Stomach (tissue), 9 donors: ENCODE data around the gene PWWP2B. TPM values are rescaled to one million over a fixed set of nuclear protein-coding genes. Genes with fewer than 3 reads are reported as not detected.

Experiments used
- DNase-seq, 2 donors: peaks; one replicate each; pipeline versions ENCODE4 v3.0.0 to v3.0.0-alpha.2; 2013 to 2019
- H3K27ac ChIP-seq, 5 donors: fragments of 200-600 bp in 4 of 5; sonication (generic) in 4 of 5; one replicate each; pipeline ENCODE4 v1.5.1; 2013 to 2019; ENCODE audit warnings: mild to moderate bottlenecking in 1 of 5, moderate library complexity in 1 of 5
- H3K27me3 ChIP-seq, 3 donors: fragments of 200-600 bp; sonication (generic); one replicate each; pipeline ENCODE4 v1.5.1; 2017 to 2019; ENCODE audit warnings: mixed run types in 1 of 3
- H3K36me3 ChIP-seq, 4 donors: fragments of 200-600 bp; sonication (generic); 1 replicate in 3 of 4; 2 replicates in 1 of 4; pipeline ENCODE4 v1.5.1; 2016 to 2019
- H3K4me1 ChIP-seq, 4 donors: fragments of 200-600 bp; sonication (generic); one replicate each; pipeline ENCODE4 v1.5.1; 2016 to 2019
- H3K4me3 ChIP-seq, 4 donors: fragments of 200-600 bp; sonication (generic) in 3 of 4; one replicate each; pipeline ENCODE4 v1.5.1; 2016 to 2019; ENCODE audit warnings: mild to moderate bottlenecking in 1 of 4
- H3K9me3 ChIP-seq, 4 donors: fragments of 200-600 bp; sonication (generic); one replicate each; pipeline ENCODE4 v1.5.1; 2016 to 2019
- CTCF ChIP-seq, 7 experiments: fragments of 450-650 bp in 4 of 7; fragments of 200-600 bp in 3 of 7; sonication (generic) in 3 of 7; IDR thresholded peaks; one replicate each; pipeline ENCODE4 v1.5.1; 2016 to 2019; ENCODE audit warnings: antibody characterized with exemption in 7 of 7, control low read depth in 2 of 7, mild to moderate bottlenecking in 1 of 7
- EP300 ChIP-seq: sonication (generic); formaldehyde crosslinking; IDR thresholded peaks from one replicate; pipeline ENCODE4 v1.6.1; 2017; ENCODE audit warnings: antibody characterized with exemption
- POLR2A ChIP-seq, 4 donors: fragments of 450-650 bp; IDR thresholded peaks; one replicate each; pipeline ENCODE4 v1.6.1; 2016; ENCODE audit warnings: antibody characterized with exemption in 4 of 4, control low read depth in 2 of 4, mild to moderate bottlenecking in 1 of 4, moderate library complexity in 1 of 4
- POLR2AphosphoS5 ChIP-seq, 3 donors: sonication (generic); formaldehyde crosslinking; IDR thresholded peaks; one replicate each; pipeline ENCODE4 v1.6.1; 2016; ENCODE audit warnings: antibody characterized with exemption in 3 of 3
- WGBS, 5 donors: extraction: QIAGEN DNeasy Blood & Tissue Kit in 3 of 5; methylation state at CpG; one replicate each; pipeline versions ENCODE4 v1.1.5 to v1.1.7; 2013 to 2018; 5-methylcytosine and 5-hydroxymethylcytosine counted together
- intact Hi-C: fragments of 100-400 bp; cut with DNase I; formaldehyde crosslinking; loops from one replicate; pipeline ENCODE4 v1.15.1; 2023; ENCODE audit warnings: low total_unique reads
- polyA plus RNA-seq, 3 donors: library from polyadenylated mRNA; stranded (reverse); fragments of 200-250 nt; gene quantifications; one replicate each; pipeline ENCODE4 v1.2.3, GENCODE V29; 2013
- total RNA-seq, 5 donors: library from RNA; depleted of rRNA; stranded (reverse); fragments of >200 nt; gene quantifications; one replicate each; pipeline versions ENCODE4 v1.1.0 to v1.2.3, GENCODE V29; 2014 to 2016
- donor health status: healthy with polysubstance abuse.
- donor health status: Bipolar disorder and iron deficiency.
- donor health status: healthy.

PWWP2B gene
- total and polyA plus RNA-seq, 8 donors, result 8.5 to 167 (median 22.8) TPM

GRCh38 chr10:132381741-132382140 lies 15.3 kb upstream of the PWWP2B start:
- 46 to 61% (median 56%) methylated on average over 2 of the region's 2 CpGs for WGBS, 5 donors

GRCh38 chr10:132382231-132382922 lies 14.6 kb upstream of the PWWP2B start:
- H3K4me1 ChIP-seq, result no peaks in the 10 kb centered on the region
- peaks cover 0 to 10% (median 0%) of the 10 kb centered on the region in 4 donors for H3K36me3 ChIP-seq
- H3K27ac ChIP-seq, result no peak overlapping the region
- no peak for DNase-seq
- intact Hi-C loops, result loop anchor here (10.0 kb wide), 1 partner anchor 262 kb away; no protein-coding TSS in a partner anchor
- H3K9me3 ChIP-seq, result peaks cover 0 to 7% (median 0%) of the 10 kb centered on the region in 4 donors
- H3K4me3 ChIP-seq, result no peak overlapping the region
- TF ChIP-seq CTCF (IDR thresholded peaks at IDR 0.05), result no peak
- no peak for TF ChIP-seq POLR2A (IDR thresholded peaks at IDR 0.05)
- TF ChIP-seq EP300, result no peak
- TF ChIP-seq POLR2AphosphoS5 (IDR thresholded peaks at IDR 0.05), result no peak
- H3K27me3 ChIP-seq, result no peaks in the 10 kb centered on the region
- WGBS, 5 donors, result 85 to 94% (median 92%) methylated on average over 16 of the region's 16 CpGs

More at GRCh38 chr10:132381741-132382140, 15.3 kb upstream of the PWWP2B start:
- H3K27me3 ChIP-seq, result no peaks in the 10 kb centered on the region
- H3K27ac ChIP-seq, result no peak overlapping the region
- H3K36me3 ChIP-seq, result peaks cover 0 to 10% (median 0%) of the 10 kb centered on the region in 4 donors
- H3K4me3 ChIP-seq, result no peak overlapping the region
- intact Hi-C loops, result loop anchor here (10.0 kb wide), 1 partner anchor 263 kb away; no protein-coding TSS in a partner anchor
- peaks cover 0 to 7% (median 0%) of the 10 kb centered on the region in 4 donors for H3K9me3 ChIP-seq
- no peaks in the 10 kb centered on the region for H3K4me1 ChIP-seq
- TF ChIP-seq EP300 (no peak), POLR2A (IDR thresholded peaks at IDR 0.05) (no peak), CTCF (IDR thresholded peaks at IDR 0.05) (no peak), POLR2AphosphoS5 (IDR thresholded peaks at IDR 0.05) (no peak)
- no peak for DNase-seq

GRCh38 chr10:132383101-132383500 lies 13.9 kb upstream of the PWWP2B start:
- H3K36me3 ChIP-seq, result peaks cover 0 to 10% (median 0%) of the 10 kb centered on the region in 4 donors
- H3K4me1 ChIP-seq, result peaks cover 3 to 6% (median 5%) of the 10 kb centered on the region in 4 donors
- DNase-seq, result no peak
- TF ChIP-seq CTCF (IDR thresholded peaks at IDR 0.05) (no peak), EP300 (no peak), POLR2AphosphoS5 (IDR thresholded peaks at IDR 0.05) (no peak), POLR2A (IDR thresholded peaks at IDR 0.05) (no peak)
- no peaks in the 10 kb centered on the region for H3K27me3 ChIP-seq
- 78 to 82% (median 81%) methylated on average over 8 of the region's 8 CpGs for WGBS, 5 donors
- peaks cover 0 to 7% (median 0%) of the 10 kb centered on the region in 4 donors for H3K9me3 ChIP-seq
- intact Hi-C loops, result loop anchor here (10.0 kb wide), 1 partner anchor 262 kb away; no protein-coding TSS in a partner anchor
- no peak overlapping the region for H3K27ac ChIP-seq
- no peak overlapping the region for H3K4me3 ChIP-seq

GRCh38 chr10:132383751-132384196 lies 13.2 kb upstream of the PWWP2B start:
- intact Hi-C loops, result loop anchor here (10.0 kb wide), 1 partner anchor 261 kb away; no protein-coding TSS in a partner anchor
- H3K4me1 ChIP-seq, result peaks cover 4 to 7% (median 5%) of the 10 kb centered on the region in 4 donors
- H3K27ac ChIP-seq, result no peak overlapping the region
- peaks cover 0 to 7% (median 0%) of the 10 kb centered on the region in 4 donors for H3K36me3 ChIP-seq
- peaks cover 0 to 7% (median 0%) of the 10 kb centered on the region in 4 donors for H3K9me3 ChIP-seq
- H3K4me3 ChIP-seq, result no peak overlapping the region
- 55 to 71% (median 65%) methylated on average over 11 to 13 of the region's 13 CpGs for WGBS, 5 donors
- H3K27me3 ChIP-seq, result no peaks in the 10 kb centered on the region
- TF ChIP-seq CTCF (IDR thresholded peaks at IDR 0.05) (no peak), EP300 (no peak), POLR2A (IDR thresholded peaks at IDR 0.05) (no peak), POLR2AphosphoS5 (IDR thresholded peaks at IDR 0.05) (no peak)
- no peak for DNase-seq
